Gastroesophageal sphincter (tissue), 4 donors: ENCODE data around the gene SLX9. TPM values are rescaled to one million over a fixed set of nuclear protein-coding genes. Genes with fewer than 3 reads are reported as not detected.

ENCODE experiments used
- ATAC-seq: fragments of 150-250 bp; one replicate; pipeline ENCODE4 v1.9.1; 2016; ENCODE audit warnings: mild to moderate bottlenecking, moderate library complexity
- H3K27ac ChIP-seq, 4 donors: fragments of 200-600 bp; sonication (generic) in 3 of 4; 1 replicate in 3 of 4; 2 replicates in 1 of 4; pipeline ENCODE4 v1.5.1; 2016 to 2019
- H3K27me3 ChIP-seq: fragments of 200-600 bp; sonication (generic); one replicate; pipeline ENCODE4 v1.5.1; 2019
- H3K36me3 ChIP-seq, 2 donors: fragments of 200-600 bp; sonication (generic); one replicate each; pipeline ENCODE4 v1.5.1; 2019; ENCODE audit warnings: control low read depth in 1 of 2
- H3K4me1 ChIP-seq, 3 donors: fragments of 200-600 bp; sonication (generic); 1 replicate in 2 of 3; 2 replicates in 1 of 3; pipeline ENCODE4 v1.5.1; 2016 to 2019; ENCODE audit warnings: control low read depth in 2 of 3
- H3K4me3 ChIP-seq, 2 donors: fragments of 200-600 bp; sonication (generic); one replicate each; pipeline ENCODE4 v1.5.1; 2019; ENCODE audit warnings: mild to moderate bottlenecking in 1 of 2, moderate library complexity in 1 of 2
- H3K9me3 ChIP-seq, 3 donors: fragments of 200-600 bp; sonication (generic); one replicate each; pipeline ENCODE4 v1.5.1; 2017 to 2019; ENCODE audit warnings: control low read depth in 2 of 3
- CTCF ChIP-seq, 4 experiments: fragments of 200-600 bp in 2 of 4; fragments of 450-650 bp in 2 of 4; sonication (generic) in 1 of 4; IDR thresholded peaks; one replicate each; pipeline ENCODE4 v1.5.1; 2017 to 2019; ENCODE audit warnings: antibody characterized with exemption in 4 of 4, mild to moderate bottlenecking in 2 of 4, moderate library complexity in 2 of 4
- EP300 ChIP-seq: sonication (generic); formaldehyde crosslinking; IDR thresholded peaks from one replicate; pipeline ENCODE4 v1.6.1; 2017; ENCODE audit warnings: antibody characterized with exemption, mild to moderate bottlenecking
- POLR2A ChIP-seq, 2 donors: fragments of 450-650 bp; IDR thresholded peaks; one replicate each; pipeline ENCODE4 v1.6.1; 2017; ENCODE audit warnings: antibody characterized with exemption in 2 of 2, mild to moderate bottlenecking in 2 of 2, moderate library complexity in 1 of 2
- POLR2AphosphoS5 ChIP-seq: sonication (generic); formaldehyde crosslinking; IDR thresholded peaks from one replicate; pipeline ENCODE4 v1.6.1; 2017; ENCODE audit warnings: antibody characterized with exemption
- WGBS, 2 donors: methylation state at CpG; one replicate each; pipeline ENCODE4 v1.1.5; 2018; ENCODE audit warnings: low coverage in 1 of 2; 5-methylcytosine and 5-hydroxymethylcytosine counted together
- total RNA-seq, 4 donors: library from RNA; depleted of rRNA; stranded (reverse); fragments of >200 nt; gene quantifications; one replicate each; pipeline ENCODE4 v1.1.0, GENCODE V29; 2016

SLX9 gene
- total RNA-seq, 4 donors from 2014 or later, result 15.7 to 53.9 (median 36.4) TPM

- Histone ChIP-seq H3K9me3 (no peaks in the 10 kb centered on the region), H3K36me3 (no peaks in the 10 kb centered on the region), H3K4me1 (peaks cover 0 to 39% (median 17%) of the 10 kb centered on the region in 3 donors), H3K4me3 (no peak overlapping the region), H3K27me3 (peaks cover 50% of the 10 kb centered on the region), H3K27ac (no peak overlapping the region)
- 60% methylated on average over 1 of the region's 10 CpGs; no CpG with 5 or more reads in 1 of the 2 donors for WGBS, 2 donors
- ATAC-seq, result no peak
- TF ChIP-seq POLR2AphosphoS5 (no peak), EP300 (no peak), POLR2A (IDR thresholded peaks at IDR 0.05) (no peak), CTCF (IDR thresholded peaks at IDR 0.05) (no peak)
Measured at GRCh38 chr21:44935533-44935927, 4.3 kb upstream of the SLX9 start.

GRCh38 chr21:44938772-44939531 is 877 bp upstream of the SLX9 start:
- TF ChIP-seq POLR2AphosphoS5 (no peak), EP300 (no peak), POLR2A (IDR thresholded peaks at IDR 0.05) (no peak), CTCF (IDR thresholded peaks at IDR 0.05) (no peak)
- H3K4me3 ChIP-seq, result peak overlapping the region; percentile 89 to 100
- H3K27ac ChIP-seq, result peak overlapping the region in 3 of 4 donors; percentile 75 to 86 (median 79)
- H3K9me3 ChIP-seq, result no peaks in the 10 kb centered on the region
- peaks cover 0 to 8% of the 10 kb centered on the region in 2 donors for H3K36me3 ChIP-seq
- 70% methylated on average over 7 of the region's 18 CpGs; no CpG with 5 or more reads in 1 of the 2 donors for WGBS, 2 donors
- no peak for ATAC-seq
- peaks cover 0 to 32% (median 15%) of the 10 kb centered on the region in 3 donors for H3K4me1 ChIP-seq
- H3K27me3 ChIP-seq, result peaks cover 16% of the 10 kb centered on the region

- peaks cover 4% of the 10 kb centered on the region for H3K27me3 ChIP-seq
- peaks cover 0 to 21% of the 10 kb centered on the region in 2 donors for H3K36me3 ChIP-seq
- H3K4me3 ChIP-seq, result peak overlapping the region; percentile 89 to 100
- TF ChIP-seq CTCF (IDR thresholded peaks at IDR 0.05), result no peak
- TF ChIP-seq POLR2AphosphoS5, result no peak
- no peak for TF ChIP-seq EP300
- TF ChIP-seq POLR2A (IDR thresholded peaks at IDR 0.05), result no peak
- H3K4me1 ChIP-seq, result peaks cover 0 to 32% (median 15%) of the 10 kb centered on the region in 3 donors
- no peaks in the 10 kb centered on the region for H3K9me3 ChIP-seq
- 0% methylated on average over 5 of the region's 53 CpGs for WGBS, 2 donors
- peak; percentile 25 for ATAC-seq
- H3K27ac ChIP-seq, result peak overlapping the region; percentile 7 to 86 (median 77)
Measured at GRCh38 chr21:44940116-44940631, 345 bp downstream of the SLX9 start.

GRCh38 chr21:44941567-44941966 is 1.7 kb downstream of the SLX9 start:
- no peaks in the 10 kb centered on the region for H3K9me3 ChIP-seq
- TF ChIP-seq POLR2AphosphoS5, result no peak
- no peak for TF ChIP-seq EP300
- no peak for TF ChIP-seq CTCF (IDR thresholded peaks at IDR 0.05)
- no peak for TF ChIP-seq POLR2A (IDR thresholded peaks at IDR 0.05)
- WGBS, 2 donors, result 100% methylated on average over 1 of the region's 8 CpGs
- H3K36me3 ChIP-seq, result peaks cover 0 to 31% of the 10 kb centered on the region in 2 donors
- no peak for ATAC-seq
- H3K4me3 ChIP-seq, result no peak overlapping the region
- H3K4me1 ChIP-seq, result peaks cover 0 to 32% (median 15%) of the 10 kb centered on the region in 3 donors
- H3K27me3 ChIP-seq, result no peaks in the 10 kb centered on the region
- H3K27ac ChIP-seq, result no peak overlapping the region

- H3K4me3 ChIP-seq, result no peak overlapping the region
- H3K9me3 ChIP-seq, result no peaks in the 10 kb centered on the region
- peaks cover 0 to 32% (median 15%) of the 10 kb centered on the region in 3 donors for H3K4me1 ChIP-seq
- H3K36me3 ChIP-seq, result peaks cover 0 to 41% of the 10 kb centered on the region in 2 donors
- no peaks in the 10 kb centered on the region for H3K27me3 ChIP-seq
- ATAC-seq, result no peak
- WGBS, 2 donors, result 60% methylated on average over 1 of the region's 2 CpGs; no CpG with 5 or more reads in 1 of the 2 donors
- H3K27ac ChIP-seq, result no peak overlapping the region
- TF ChIP-seq POLR2A (IDR thresholded peaks at IDR 0.05), result no peak
- TF ChIP-seq EP300, result no peak
- TF ChIP-seq POLR2AphosphoS5, result no peak
- TF ChIP-seq CTCF (IDR thresholded peaks at IDR 0.05), result no peak
Measured at GRCh38 chr21:44942566-44942965, 2.7 kb downstream of the SLX9 start.
